ENCODE data around the gene FBXL16.
"Not testable (repeated sequence)": the region's sequence is repeated elsewhere in the genome, so short reads cannot be mapped to it uniquely, and the experiment has no call there.

DNA sequence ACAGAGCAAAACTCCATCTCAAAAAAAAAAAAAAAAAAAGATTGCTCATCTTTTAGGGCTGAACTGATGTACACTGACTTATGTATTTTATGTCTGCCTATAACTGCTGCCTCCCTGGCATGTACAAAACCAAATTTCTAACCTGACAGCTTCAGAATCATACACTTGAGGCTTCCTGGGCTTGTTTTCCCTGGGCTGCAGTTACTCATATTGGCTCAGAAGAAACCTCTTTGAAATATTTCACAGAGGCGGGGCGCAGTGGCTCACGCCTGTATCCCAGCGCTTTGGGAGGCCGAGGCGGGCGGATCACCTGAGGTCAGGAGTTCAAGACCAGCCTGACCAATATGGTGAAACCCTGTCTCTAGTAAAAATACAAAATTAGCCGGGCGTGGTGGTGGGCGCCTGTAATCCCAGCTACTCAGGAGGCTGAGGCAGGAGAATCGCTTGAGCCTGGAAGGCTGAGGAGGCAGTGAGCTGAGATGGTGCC lies 48.6 kb upstream of the FBXL16 start:
- TF ChIP-seq, protein P1, sequence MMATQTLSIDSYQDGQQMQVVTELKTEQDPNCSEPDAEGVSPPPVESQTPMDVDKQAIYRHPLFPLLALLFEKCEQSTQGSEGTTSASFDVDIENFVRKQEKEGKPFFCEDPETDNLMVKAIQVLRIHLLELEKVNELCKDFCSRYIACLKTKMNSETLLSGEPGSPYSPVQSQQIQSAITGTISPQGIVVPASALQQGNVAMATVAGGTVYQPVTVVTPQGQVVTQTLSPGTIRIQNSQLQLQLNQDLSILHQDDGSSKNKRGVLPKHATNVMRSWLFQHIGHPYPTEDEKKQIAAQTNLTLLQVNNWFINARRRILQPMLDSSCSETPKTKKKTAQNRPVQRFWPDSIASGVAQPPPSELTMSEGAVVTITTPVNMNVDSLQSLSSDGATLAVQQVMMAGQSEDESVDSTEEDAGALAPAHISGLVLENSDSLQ (IDR thresholded peaks at IDR 0.05) = not testable (repeated sequence)
- not testable (repeated sequence) for TF ChIP-seq NRF1 (conservative IDR thresholded peaks at IDR 0.05 in 1 of 2, IDR thresholded peaks at IDR 0.05 in 1 of 2); RAD21 (CRISPR knock-in tag; conservative IDR thresholded peaks at IDR 0.05 in 1 of 2, IDR thresholded peaks at IDR 0.05 in 1 of 2); MIER1 (IDR thresholded peaks at IDR 0.05; ENCODE audit: low read depth); TAF1 (IDR thresholded peaks at IDR 0.05; ENCODE audit: control insufficient read depth, extremely low read depth, insufficient read depth, low read length, severe bottlenecking); ZNF239 (CRISPR knock-in tag; IDR thresholded peaks at IDR 0.05)

Data from K562 (cell line).